IMR-90 (cell line): ENCODE data around the gene TENT5A. TPM values are rescaled to one million over a fixed set of nuclear protein-coding genes. Genes with fewer than 3 reads are reported as not detected.

Experiments used
- ATAC-seq: fragments of 200-7000 bp; cut with Tn5 transposase; 2 replicates; pipeline ENCODE4 v1.9.1; 2020; ENCODE audit warnings: low read depth, mild to moderate bottlenecking, moderate library complexity
- BruUV-seq: library from RNA; stranded (reverse); fragments of 400-500 nt; replicated peaks from 2 replicates; lab custom pipeline; 2021; lab: Mats Ljungman, UMichigan
- CTCF ChIA-PET: fragments of 300-600 bp; formaldehyde crosslinking; extraction: SDS; loops from one replicate; lab custom pipeline; 2021; ENCODE audit warnings: antibody characterized with exemption; lab: Yijun Ruan, JAX
- POLR2A ChIA-PET: fragments of 300-600 bp; sonication (Branson Sonifier 250); formaldehyde crosslinking; loops from one replicate; lab custom pipeline; 2022; ENCODE audit warnings: antibody characterized with exemption; ENCODE audit not compliant: unreplicated experiment; lab: Charles Lee
- DNase-seq: peaks from one replicate; pipeline ENCODE4 v3.0.0; 2013
- H2AFZ ChIP-seq: replicated peaks from 2 replicates; pipeline ENCODE3; 2013; ENCODE audit warnings: low read length, mild to moderate bottlenecking; ENCODE audit not compliant: poor library complexity
- H2AK5ac ChIP-seq: 2 replicates; pipeline ENCODE4 v1.6.1; 2013; ENCODE audit warnings: low read depth, low read length, inconsistent platforms
- H2AK9ac ChIP-seq: replicated peaks from 2 replicates; pipeline ENCODE3; 2013; ENCODE audit warnings: mild to moderate bottlenecking, low read depth, low read length, moderate library complexity; ENCODE audit not compliant: poor library complexity
- H2BK120ac ChIP-seq: 2 replicates; pipeline ENCODE4 v1.6.1; 2013; ENCODE audit warnings: low read depth, low read length, inconsistent platforms
- H2BK15ac ChIP-seq: 3 replicates; pipeline ENCODE4 v1.6.1; 2013; ENCODE audit warnings: low read depth, low read length, inconsistent platforms
- H2BK20ac ChIP-seq: 2 replicates; pipeline ENCODE4 v1.6.1; 2013; ENCODE audit warnings: low read depth, mild to moderate bottlenecking, inconsistent platforms, low read length, moderate library complexity
- H2BK5ac ChIP-seq: 2 replicates; pipeline ENCODE4 v1.6.1; 2013; ENCODE audit warnings: mild to moderate bottlenecking, low read depth, low read length, inconsistent platforms; ENCODE audit not compliant: poor library complexity, severe bottlenecking
- H3K14ac ChIP-seq: replicated peaks from 2 replicates; pipeline ENCODE4 v1.6.1; 2013; ENCODE audit warnings: low read depth, low read length, inconsistent platforms
- H3K18ac ChIP-seq: 2 replicates; pipeline ENCODE4 v1.6.1; 2013; ENCODE audit warnings: low read depth, low read length, control low read depth
- H3K23ac ChIP-seq: 2 replicates; pipeline ENCODE4 v1.6.1; 2013; ENCODE audit warnings: low read depth, low read length, inconsistent platforms
- H3K27ac ChIP-seq: 2 replicates; pipeline ENCODE4 v1.5.1; 2013; ENCODE audit warnings: mild to moderate bottlenecking, control low read depth, low read length; ENCODE audit not compliant: insufficient read depth
- H3K27me3 ChIP-seq: 2 replicates; pipeline ENCODE4 v1.6.1; 2013; ENCODE audit warnings: low read length; ENCODE audit not compliant: control insufficient read depth, insufficient read depth
- H3K36me3 ChIP-seq: 2 replicates; pipeline ENCODE4 v1.6.1; 2013; ENCODE audit warnings: low read length, mixed read lengths; ENCODE audit not compliant: control insufficient read depth, insufficient read depth
- H3K4ac ChIP-seq: 2 replicates; pipeline ENCODE4 v1.6.1; 2013; ENCODE audit warnings: low read depth, low read length, inconsistent platforms
- H3K4me1 ChIP-seq: 2 replicates; pipeline ENCODE4 v1.6.1; 2013; ENCODE audit warnings: low read length, mixed read lengths; ENCODE audit not compliant: control insufficient read depth, insufficient read depth
- H3K4me2 ChIP-seq: 2 replicates; pipeline ENCODE4 v1.6.1; 2013; ENCODE audit warnings: low read depth, mild to moderate bottlenecking, control low read depth, low read length, moderate library complexity
- H3K4me3 ChIP-seq: 2 replicates; pipeline ENCODE4 v1.5.1; 2013; ENCODE audit warnings: low read depth, mild to moderate bottlenecking, control low read depth, low read length, moderate library complexity; ENCODE audit not compliant: insufficient read depth
- H3K56ac ChIP-seq: 2 replicates; pipeline ENCODE4 v1.6.1; 2013; ENCODE audit warnings: low read length, inconsistent platforms; ENCODE audit not compliant: insufficient read depth; ENCODE audit errors: extremely low read depth
- H3K79me1 ChIP-seq, 2 experiments: 2 replicates each; pipeline ENCODE4 v1.6.1; 2013; ENCODE audit warnings: low read length in 2 of 2, inconsistent platforms in 1 of 2, low read depth in 1 of 2
- H3K9ac ChIP-seq: 2 replicates; pipeline ENCODE4 v1.6.1; 2013; ENCODE audit warnings: low read depth, low read length, control low read depth
- H3K9me1 ChIP-seq: 2 replicates; pipeline ENCODE4 v1.6.1; 2013; ENCODE audit warnings: low read length, inconsistent platforms; ENCODE audit not compliant: insufficient read depth
- H3K9me3 ChIP-seq: 2 replicates; pipeline ENCODE4 v1.6.1; 2013; ENCODE audit warnings: low read length; ENCODE audit not compliant: control insufficient read depth, insufficient read depth
- H4K20me1 ChIP-seq: 2 replicates; pipeline ENCODE4 v1.6.1; 2013; ENCODE audit warnings: low read length, inconsistent platforms; ENCODE audit not compliant: insufficient read depth
- H4K5ac ChIP-seq: 2 replicates; pipeline ENCODE4 v1.6.1; 2013; ENCODE audit warnings: mild to moderate bottlenecking, low read depth, low read length, control low read depth
- H4K8ac ChIP-seq, 2 experiments: 2 replicates each; pipeline ENCODE4 v1.6.1; 2013; ENCODE audit warnings: low read depth in 2 of 2, low read length in 2 of 2, control low read depth in 1 of 2, inconsistent platforms in 1 of 2
- H4K91ac ChIP-seq: 2 replicates; pipeline ENCODE4 v1.6.1; 2013; ENCODE audit warnings: low read depth, low read length, inconsistent platforms; ENCODE audit not compliant: insufficient read depth
- BHLHE40 ChIP-seq: fragments of 150-350 bp; IDR thresholded peaks from 2 replicates; pipeline ENCODE4 v1.6.1; 2016; ENCODE audit warnings: mild to moderate bottlenecking, low read depth, low read length
- CEBPB ChIP-seq: IDR thresholded peaks from 2 replicates; pipeline ENCODE4 v1.6.1; 2012; ENCODE audit warnings: low read depth, low read length, improper control_type of control experiment
- MAFK ChIP-seq: IDR thresholded peaks from 2 replicates; pipeline ENCODE4 v1.6.1; 2012; ENCODE audit warnings: low read depth, low read length, improper control_type of control experiment
- MXI1 ChIP-seq: IDR thresholded peaks from 2 replicates; pipeline ENCODE4 v1.6.1; 2012; ENCODE audit warnings: low read depth, mild to moderate bottlenecking, low read length, moderate library complexity, borderline replicate concordance
- RAD21 ChIP-seq: IDR thresholded peaks from 2 replicates; pipeline ENCODE4 v1.6.1; 2012; ENCODE audit warnings: low read length, improper control_type of control experiment
- RCOR1 ChIP-seq: IDR thresholded peaks from 2 replicates; pipeline ENCODE4 v1.6.1; 2012; ENCODE audit warnings: mild to moderate bottlenecking, low read length, improper control_type of control experiment; ENCODE audit not compliant: insufficient replicate concordance
- RFX5 ChIP-seq: IDR thresholded peaks from 2 replicates; pipeline ENCODE4 v1.8.0; 2012; ENCODE audit warnings: low read depth, mild to moderate bottlenecking, low read length, moderate library complexity
- WGBS, 2 experiments: methylation state at CpG; one replicate each; pipeline versions ENCODE4 v1.1.5 to v1.1.7; 2013; ENCODE audit warnings: missing lambda C conversion rate in 2 of 2; ENCODE audit not compliant: insufficient read length in 1 of 2; ENCODE audit errors: extremely low coverage in 2 of 2; 5-methylcytosine and 5-hydroxymethylcytosine counted together
- dilution Hi-C: fragments of 300-500 bp; cut with HindIII; formaldehyde crosslinking; loops from one replicate; pipeline ENCODE4 v1.14.3; 2018; ENCODE audit warnings: low sequenced_read_pairs; ENCODE audit not compliant: unreplicated experiment
- in situ Hi-C: fragments of 300-500 bp; cut with MboI; formaldehyde crosslinking; loops from 3 replicates; pipeline ENCODE4 v1.14.3; 2019; ENCODE audit warnings: low sequenced_read_pairs, inconsistent platforms, mixed read lengths
- intact Hi-C: fragments of 100-400 bp; cut with micrococcal nuclease; formaldehyde crosslinking; loops from 2 replicates; pipeline ENCODE4 v1.10.0; 2022
- polyA plus RNA-seq, 3 experiments: library from polyadenylated mRNA; depleted of rRNA; stranded (reverse); fragments of >200 nt; gene quantifications; 2 replicates each; pipeline ENCODE4 v1.2.3, GENCODE V29; 2012; ENCODE audit warnings: low replicate concordance in 1 of 3
- total RNA-seq: library from RNA; depleted of rRNA; stranded (reverse); fragments of >200 nt; gene quantifications from 2 replicates; pipeline ENCODE4 v1.2.3, GENCODE V29; 2012

The TENT5A gene
- total and polyA plus RNA-seq, 2 of the 4 experiments (the other 2 are of a cell fraction), result 3.5 to 10.8 TPM

GRCh38 chr6:81751388-81752083 lies 945 bp downstream of the TENT5A start:
- Histone ChIP-seq H4K8ac (peak overlapping the region; percentile 15 to 36; a peak in 3 of 4 replicates), H2AK9ac (peak overlapping the region; percentile 66), H3K9ac (peak overlapping the region; percentile 87), H3K23ac (peak overlapping the region; percentile 78), H3K4me1 (peaks cover 10% of the 10 kb centered on the region), H3K9me1 (peaks cover 7% of the 10 kb centered on the region), H3K79me1 (peaks cover 13 to 35% of the 10 kb centered on the region in 2 experiments), H3K14ac (peak overlapping the region; percentile 79), H2BK15ac (peak overlapping the region; percentile 21; the same call in 1 of the 3 replicates), H2AK5ac (peak overlapping the region; percentile 49), H3K4me3 (peak overlapping the region; percentile 92), H4K91ac (peak overlapping the region; percentile 68; the same call in 1 of the 2 replicates), H2BK120ac (peak overlapping the region; percentile 28; the same call in 1 of the 2 replicates), H2BK5ac (peak overlapping the region; percentile 63), H2AFZ (peak overlapping the region; percentile 90), H4K5ac (0 out of 2 replicates have a peak overlapping the region, but pooled peaks have one; percentile 1), H3K36me3 (peaks cover 8% of the 10 kb centered on the region), H3K9me3 (no peaks in the 10 kb centered on the region), H3K27ac (peak overlapping the region; percentile 87), H3K4me2 (peak overlapping the region; percentile 83), H2BK20ac (no peak overlapping the region), H3K4ac (peak overlapping the region; percentile 74), H3K18ac (peak overlapping the region; percentile 17), H3K27me3 (no peaks in the 10 kb centered on the region), H4K20me1 (peaks cover 18% of the 10 kb centered on the region; the same call in 1 of the 2 replicates), H3K56ac (peak overlapping the region; percentile 77)
- dilution Hi-C loops (no loop called here), in situ Hi-C loops (loop anchor here (10.0 to 25.0 kb wide), 3 partner anchors 1147 to 1614 kb away; no protein-coding TSS in a partner anchor), intact Hi-C loops (loop anchor here (1.0 to 10.0 kb wide), 13 partner anchors 186 to 1617 kb away; no protein-coding TSS in a partner anchor)
- DNase-seq (peak; percentile 38), ATAC-seq (peak; percentile 1; the same call in 1 of the 2 replicates)
- POLR2A ChIA-PET, result no interaction called here
- WGBS, 2 experiments, result 11% methylated on average over 45 of the region's 65 CpGs; no CpG with 5 or more reads in 1 of the 2 experiments
- TF ChIP-seq RAD21 (no peak; the same call in 1 of the 2 replicates), CEBPB (peak; percentile 84), MAFK (no peak), MXI1 (no peak; the same call in 1 of the 2 replicates), RFX5 (no peak), BHLHE40 (no peak), RCOR1 (no peak)
- no TSS peak for BruUV-seq
- CTCF ChIA-PET, result no interaction called here
